Cardiac muscle cell (in vitro differentiated cells and primary cell): ENCODE data around the gene KMO. TPM values are rescaled to one million over a fixed set of nuclear protein-coding genes. Genes with fewer than 3 reads are reported as not detected.

ENCODE experiments used
- DNase-seq, 2 donors: peaks; one replicate each; pipeline versions ENCODE4 v3.0.0 to v3.0.0-alpha.2; 2010 to 2017; ENCODE audit warnings: low read depth in 1 of 2, low spot score in 1 of 2
- H3K27ac ChIP-seq: fragments of 200-600 bp; sonication (generic); 2 replicates; pipeline ENCODE4 v1.5.1; 2016
- H3K27me3 ChIP-seq: fragments of 200-600 bp; sonication (generic); 2 replicates; pipeline ENCODE4 v1.6.0; 2016; ENCODE audit warnings: control low read depth
- H3K36me3 ChIP-seq: fragments of 200-600 bp; sonication (generic); 2 replicates; pipeline ENCODE4 v1.5.1; 2016; ENCODE audit warnings: control low read depth
- H3K4me1 ChIP-seq: fragments of 200-600 bp; sonication (generic); 2 replicates; pipeline ENCODE4 v1.8.1; 2017; ENCODE audit warnings: low read depth, mild to moderate bottlenecking, mixed run types
- H3K4me3 ChIP-seq: fragments of 200-600 bp; sonication (generic); 2 replicates; pipeline ENCODE4 v1.5.1; 2016; ENCODE audit warnings: mild to moderate bottlenecking
- H3K9me3 ChIP-seq: fragments of 200-600 bp; sonication (generic); 2 replicates; pipeline ENCODE4 v1.5.1; 2017; ENCODE audit warnings: low read depth, mild to moderate bottlenecking, control low read depth
- CTCF ChIP-seq: IDR thresholded peaks from 2 replicates; pipeline ENCODE4 v1.5.1; 2012; ENCODE audit warnings: low read depth, mild to moderate bottlenecking, low read length
- polyA plus RNA-seq: library from polyadenylated mRNA; unstranded; fragments of >200 nt; fragmentation: Nextera tagmentation; extraction: Ambion mirVana; gene quantifications from 2 replicates; pipeline ENCODE4 v1.2.1, GENCODE V29; 2016
- total RNA-seq: library from RNA; depleted of rRNA; stranded (reverse); fragments of >200 nt; gene quantifications from 2 replicates; pipeline ENCODE4 v1.2.3, GENCODE V29; 2016

The KMO gene
- total and polyA plus RNA-seq, 2 experiments from 2014 or later: not detected

DNA sequence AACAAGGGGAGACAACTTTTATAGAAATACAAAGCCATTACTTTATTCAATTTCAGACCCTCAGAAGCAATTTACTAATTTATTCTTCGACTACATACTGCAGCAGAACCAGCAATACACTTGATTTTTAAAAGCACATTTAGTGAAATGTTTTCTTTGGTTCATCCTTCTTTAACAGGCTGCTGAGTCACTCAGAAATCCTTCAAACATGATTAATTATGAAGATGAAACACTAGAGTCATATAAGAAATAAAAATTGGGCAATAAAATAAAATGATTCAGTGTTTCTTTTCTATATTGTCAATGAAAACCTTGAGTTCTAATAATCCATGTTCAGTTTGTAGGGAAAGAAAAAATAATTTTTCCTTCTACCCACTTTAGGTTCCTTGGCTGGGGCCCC, 61.0 kb downstream of the KMO start:
- no peaks in the 10 kb centered on the region for H3K9me3 ChIP-seq
- no peak overlapping the region for H3K27ac ChIP-seq

GRCh38 chr1:241596633-241597032, 64.5 kb downstream of the KMO start:
- no peak for DNase-seq
- TF ChIP-seq CTCF: no peak
- Histone ChIP-seq H3K4me3 (no peak overlapping the region), H3K27me3 (no peaks in the 10 kb centered on the region), H3K27ac (no peak overlapping the region), H3K4me1 (peaks cover 10% of the 10 kb centered on the region), H3K9me3 (no peaks in the 10 kb centered on the region), H3K36me3 (no peaks in the 10 kb centered on the region)

More for the DNA sequence above, 61.0 kb downstream of the KMO start:
- Histone ChIP-seq H3K4me3 (no peak overlapping the region), H3K27me3 (no peaks in the 10 kb centered on the region), H3K4me1 (peaks cover 5% of the 10 kb centered on the region), H3K36me3 (no peaks in the 10 kb centered on the region)
- TF ChIP-seq CTCF: no peak
- no peak for DNase-seq

GRCh38 chr1:241598249-241598648, 66.1 kb downstream of the KMO start:
- H3K4me3 ChIP-seq: no peak overlapping the region
- H3K27me3 ChIP-seq: no peaks in the 10 kb centered on the region
- no peak overlapping the region for H3K27ac ChIP-seq
- no peaks in the 10 kb centered on the region for H3K36me3 ChIP-seq
- no peaks in the 10 kb centered on the region for H3K9me3 ChIP-seq
- peaks cover 10% of the 10 kb centered on the region for H3K4me1 ChIP-seq
- DNase-seq: no peak
- no peak for TF ChIP-seq CTCF

DNA sequence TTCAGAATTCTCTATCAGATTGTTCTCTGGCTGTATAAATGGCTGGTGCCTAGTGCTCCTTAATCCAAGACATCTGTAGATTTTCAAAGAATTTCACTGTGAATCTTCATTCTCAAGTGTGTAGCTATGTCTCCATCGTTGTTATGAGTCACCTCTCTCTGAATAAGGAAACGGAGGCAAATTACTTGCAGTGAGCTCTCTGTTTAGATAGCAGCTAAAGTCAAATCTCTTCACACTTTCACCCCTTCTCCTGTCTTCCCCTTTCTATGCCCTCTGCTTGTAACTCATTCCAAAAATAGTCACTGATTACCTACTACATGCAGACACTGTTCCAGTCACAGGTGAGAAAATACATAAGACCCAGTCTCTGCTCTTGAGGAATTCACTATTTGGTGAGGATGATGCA, 68.3 kb downstream of the KMO start:
- H3K36me3 ChIP-seq: no peaks in the 10 kb centered on the region
- peaks cover 6% of the 10 kb centered on the region for H3K4me1 ChIP-seq
- no peaks in the 10 kb centered on the region for H3K27me3 ChIP-seq
- no peak for TF ChIP-seq CTCF
- no peaks in the 10 kb centered on the region for H3K9me3 ChIP-seq
- H3K4me3 ChIP-seq: no peak overlapping the region
- DNase-seq: peak in 1 of 2 donors; percentile 19
- H3K27ac ChIP-seq: peak overlapping the region; percentile 52

GRCh38 chr1:241603731-241604245, 71.6 kb downstream of the KMO start:
- H3K36me3 ChIP-seq: no peaks in the 10 kb centered on the region
- no peak overlapping the region for H3K27ac ChIP-seq
- no peak overlapping the region for H3K4me3 ChIP-seq
- no peaks in the 10 kb centered on the region for H3K27me3 ChIP-seq
- TF ChIP-seq CTCF: no peak
- H3K9me3 ChIP-seq: no peaks in the 10 kb centered on the region
- H3K4me1 ChIP-seq: peaks cover 6% of the 10 kb centered on the region
- DNase-seq: peak in 1 of 2 donors; percentile 36
